Measurements from ENCODE around the gene WSB2.
A peak's percentile ranks its signal among the peaks of the same experiment; 100 is the strongest.
"Not testable (repeated sequence)": the region's sequence is repeated elsewhere in the genome, so short reads cannot be mapped to it uniquely, and the experiment has no call there.

The WSB2 gene

DNA sequence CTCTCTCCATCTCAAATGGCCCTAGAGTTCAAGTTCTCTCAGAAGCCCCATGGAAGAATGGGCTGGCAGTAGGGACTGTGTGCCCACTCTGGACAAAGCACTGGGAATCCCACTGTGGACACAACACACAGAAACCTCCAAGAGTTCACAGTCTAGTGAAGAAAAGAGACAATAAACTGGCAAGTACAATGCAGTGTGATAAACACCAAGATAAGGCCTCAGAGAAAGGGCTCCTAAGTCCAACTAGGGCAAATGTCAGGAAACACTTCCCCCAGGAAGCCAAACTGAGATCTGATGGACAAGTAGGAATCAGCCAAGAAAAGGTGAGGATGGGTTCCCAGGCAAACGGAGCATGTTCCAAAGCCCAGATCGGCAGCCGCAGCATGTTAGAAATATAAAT, 37.4 kb upstream of the WSB2 start:
- Histone ChIP-seq H3K27me3 (ENCODE audit: control insufficient read depth, insufficient read depth, low read length) (no peaks in the 10 kb centered on the region), H3K9me3 (ENCODE audit: control insufficient read depth, insufficient read depth, low read depth, low read length) (no peaks in the 10 kb centered on the region), H3K4me3 (ENCODE audit: low read depth, low read length) (no peak overlapping the region), H3K4me1 (ENCODE audit: control insufficient read depth, insufficient read depth, low read length) (peaks cover 12% of the 10 kb centered on the region), H3K9ac (ENCODE audit: low read length) (no peak overlapping the region), H3K36me3 (ENCODE audit: control insufficient read depth, insufficient read depth, low read length) (peaks cover 31% of the 10 kb centered on the region), H3K27ac (ENCODE audit: low read depth, low read length) (no peak overlapping the region)

GRCh38 chr12:118094039-118094438, 33.1 kb upstream of the WSB2 start:
- Histone ChIP-seq H3K9ac (ENCODE audit: low read length) (no peak overlapping the region), H3K9me3 (ENCODE audit: control insufficient read depth, insufficient read depth, low read depth, low read length) (no peaks in the 10 kb centered on the region), H3K4me3 (ENCODE audit: low read depth, low read length) (no peak overlapping the region), H3K27me3 (ENCODE audit: control insufficient read depth, insufficient read depth, low read length) (no peaks in the 10 kb centered on the region), H3K27ac (ENCODE audit: low read depth, low read length) (no peak overlapping the region), H3K4me1 (ENCODE audit: control insufficient read depth, insufficient read depth, low read length) (peaks cover 7% of the 10 kb centered on the region), H3K36me3 (ENCODE audit: control insufficient read depth, insufficient read depth, low read length) (peaks cover 56% of the 10 kb centered on the region)

- Histone ChIP-seq H3K27ac (ENCODE audit: low read depth, low read length) (no peak overlapping the region), H3K36me3 (ENCODE audit: control insufficient read depth, insufficient read depth, low read length) (peaks cover 72% of the 10 kb centered on the region), H3K9me3 (ENCODE audit: control insufficient read depth, insufficient read depth, low read depth, low read length) (no peaks in the 10 kb centered on the region), H3K27me3 (ENCODE audit: control insufficient read depth, insufficient read depth, low read length) (no peaks in the 10 kb centered on the region), H3K9ac (ENCODE audit: low read length) (no peak overlapping the region), H3K4me3 (ENCODE audit: low read depth, low read length) (no peak overlapping the region), H3K4me1 (ENCODE audit: control insufficient read depth, insufficient read depth, low read length) (0 out of 2 replicates have a peak, but pooled peaks cover 3% of the 10 kb centered on the region)
Measured at GRCh38 chr12:118089782-118090181, 28.8 kb upstream of the WSB2 start.

DNA sequence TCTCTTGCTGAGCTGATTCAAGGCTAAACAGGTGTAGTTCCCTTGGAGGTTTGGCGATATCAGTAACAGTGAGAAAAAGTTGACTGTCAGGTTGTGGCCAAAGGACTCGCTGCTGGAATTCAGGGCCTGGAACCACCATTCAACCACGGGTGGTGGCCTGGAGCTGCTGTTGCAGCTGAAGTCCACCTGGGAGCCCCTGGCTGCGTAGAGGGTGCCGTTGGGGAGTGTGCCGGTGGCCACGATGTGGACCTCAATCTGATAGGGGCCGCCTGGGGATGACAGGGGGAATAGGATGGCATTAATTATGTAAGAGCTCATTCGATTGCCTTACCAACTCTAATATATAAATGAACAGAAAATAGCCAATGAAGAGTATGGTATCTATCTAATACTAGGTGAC, 21.2 kb upstream of the WSB2 start:
- Histone ChIP-seq H3K9me3 (ENCODE audit: control insufficient read depth, insufficient read depth, low read depth, low read length) (no peaks in the 10 kb centered on the region), H3K9ac (ENCODE audit: low read length) (no peak overlapping the region), H3K27me3 (ENCODE audit: control insufficient read depth, insufficient read depth, low read length) (no peaks in the 10 kb centered on the region), H3K4me3 (ENCODE audit: low read depth, low read length) (no peak overlapping the region), H3K27ac (ENCODE audit: low read depth, low read length) (no peak overlapping the region), H3K36me3 (ENCODE audit: control insufficient read depth, insufficient read depth, low read length) (peaks cover 79% of the 10 kb centered on the region), H3K4me1 (ENCODE audit: control insufficient read depth, insufficient read depth, low read length) (0 out of 2 replicates have a peak, but pooled peaks cover 3% of the 10 kb centered on the region)

GRCh38 chr12:118081521-118081920, 20.5 kb upstream of the WSB2 start:
- not testable (repeated sequence) for H3K9ac ChIP-seq (ENCODE audit: low read length); H3K4me1 ChIP-seq (ENCODE audit: control insufficient read depth, insufficient read depth, low read length); H3K9me3 ChIP-seq (ENCODE audit: control insufficient read depth, insufficient read depth, low read depth, low read length); H3K27ac ChIP-seq (ENCODE audit: low read depth, low read length); H3K27me3 ChIP-seq (ENCODE audit: control insufficient read depth, insufficient read depth, low read length); H3K4me3 ChIP-seq (ENCODE audit: low read depth, low read length)
- H3K36me3 ChIP-seq (ENCODE audit: control insufficient read depth, insufficient read depth, low read length), result peaks cover 82% of the 10 kb centered on the region

GRCh38 chr12:118073768-118074167, 12.8 kb upstream of the WSB2 start:
- Histone ChIP-seq H3K9ac (ENCODE audit: low read length) (no peak overlapping the region), H3K27me3 (ENCODE audit: control insufficient read depth, insufficient read depth, low read length) (no peaks in the 10 kb centered on the region), H3K9me3 (ENCODE audit: control insufficient read depth, insufficient read depth, low read depth, low read length) (no peaks in the 10 kb centered on the region), H3K4me3 (ENCODE audit: low read depth, low read length) (no peak overlapping the region), H3K27ac (ENCODE audit: low read depth, low read length) (no peak overlapping the region), H3K36me3 (ENCODE audit: control insufficient read depth, insufficient read depth, low read length) (peaks cover 68% of the 10 kb centered on the region), H3K4me1 (ENCODE audit: control insufficient read depth, insufficient read depth, low read length) (no peaks in the 10 kb centered on the region)

GRCh38 chr12:118070650-118071049, 9.7 kb upstream of the WSB2 start:
- Histone ChIP-seq H3K4me3 (ENCODE audit: low read depth, low read length) (no peak overlapping the region), H3K4me1 (ENCODE audit: control insufficient read depth, insufficient read depth, low read length) (no peaks in the 10 kb centered on the region), H3K9me3 (ENCODE audit: control insufficient read depth, insufficient read depth, low read depth, low read length) (no peaks in the 10 kb centered on the region), H3K27me3 (ENCODE audit: control insufficient read depth, insufficient read depth, low read length) (no peaks in the 10 kb centered on the region), H3K36me3 (ENCODE audit: control insufficient read depth, insufficient read depth, low read length) (peaks cover 68% of the 10 kb centered on the region), H3K27ac (ENCODE audit: low read depth, low read length) (no peak overlapping the region), H3K9ac (ENCODE audit: low read length) (no peak overlapping the region)

DNA sequence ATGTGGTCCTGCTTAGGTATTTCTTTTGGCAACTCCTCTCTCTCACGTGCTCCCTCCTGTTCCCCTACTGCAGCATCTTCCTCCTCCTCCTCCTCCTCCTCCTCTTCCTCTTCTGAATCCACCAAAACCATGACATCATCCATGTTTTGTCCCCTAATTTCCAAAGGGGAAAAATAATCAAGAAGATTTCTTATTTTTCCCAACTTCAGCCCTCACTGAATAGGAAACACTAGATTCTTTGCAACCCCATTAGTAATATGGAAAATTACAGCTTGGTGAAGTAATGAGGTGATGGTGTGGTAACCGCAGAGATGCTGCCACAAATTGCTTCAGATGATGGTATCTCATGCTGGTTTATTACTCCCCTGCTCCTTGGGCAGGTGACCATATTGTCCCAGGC, 7.5 kb upstream of the WSB2 start:
- no peak overlapping the region for H3K9ac ChIP-seq (ENCODE audit: low read length)
- H3K36me3 ChIP-seq (ENCODE audit: control insufficient read depth, insufficient read depth, low read length), result peaks cover 62% of the 10 kb centered on the region
- H3K4me3 ChIP-seq (ENCODE audit: low read depth, low read length), result no peak overlapping the region
- no peaks in the 10 kb centered on the region for H3K9me3 ChIP-seq (ENCODE audit: control insufficient read depth, insufficient read depth, low read depth, low read length)
- H3K27me3 ChIP-seq (ENCODE audit: control insufficient read depth, insufficient read depth, low read length), result no peaks in the 10 kb centered on the region
- H3K27ac ChIP-seq (ENCODE audit: low read depth, low read length), result no peak overlapping the region
- peaks cover 10% of the 10 kb centered on the region for H3K4me1 ChIP-seq (ENCODE audit: control insufficient read depth, insufficient read depth, low read length)

DNA sequence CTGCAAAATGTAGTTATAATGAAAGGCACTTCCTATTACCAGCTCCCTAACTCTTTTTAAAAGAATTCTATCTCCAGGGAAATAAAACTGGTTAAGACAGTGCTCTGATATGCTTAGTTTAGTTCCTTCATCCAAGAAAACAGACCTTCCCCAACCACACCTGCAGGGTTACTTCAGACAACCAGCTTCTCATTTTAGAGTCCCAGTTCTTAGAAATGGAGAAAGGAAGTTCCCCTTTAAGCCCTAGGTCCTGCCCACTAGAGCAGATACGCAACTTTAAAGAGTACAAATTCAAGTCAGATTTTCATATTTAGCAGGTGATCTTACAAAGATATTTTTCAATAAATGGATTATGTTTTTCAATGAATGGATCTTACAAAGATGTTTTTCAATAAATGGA, 4.4 kb upstream of the WSB2 start:
- H3K36me3 ChIP-seq (ENCODE audit: control insufficient read depth, insufficient read depth, low read length), result peaks cover 37% of the 10 kb centered on the region
- H3K4me3 ChIP-seq (ENCODE audit: low read depth, low read length), result no peak overlapping the region
- no peak overlapping the region for H3K27ac ChIP-seq (ENCODE audit: low read depth, low read length)
- no peaks in the 10 kb centered on the region for H3K27me3 ChIP-seq (ENCODE audit: control insufficient read depth, insufficient read depth, low read length)
- H3K4me1 ChIP-seq (ENCODE audit: control insufficient read depth, insufficient read depth, low read length), result peaks cover 12% of the 10 kb centered on the region
- H3K9me3 ChIP-seq (ENCODE audit: control insufficient read depth, insufficient read depth, low read depth, low read length), result no peaks in the 10 kb centered on the region
- H3K9ac ChIP-seq (ENCODE audit: low read length), result no peak overlapping the region

- no peak overlapping the region for H3K9ac ChIP-seq (ENCODE audit: low read length)
- no peak overlapping the region for H3K27ac ChIP-seq (ENCODE audit: low read depth, low read length)
- H3K4me1 ChIP-seq (ENCODE audit: control insufficient read depth, insufficient read depth, low read length), result peaks cover 19% of the 10 kb centered on the region
- no peak overlapping the region for H3K4me3 ChIP-seq (ENCODE audit: low read depth, low read length)
- peaks cover 32% of the 10 kb centered on the region for H3K36me3 ChIP-seq (ENCODE audit: control insufficient read depth, insufficient read depth, low read length)
- no peaks in the 10 kb centered on the region for H3K9me3 ChIP-seq (ENCODE audit: control insufficient read depth, insufficient read depth, low read depth, low read length)
- no peaks in the 10 kb centered on the region for H3K27me3 ChIP-seq (ENCODE audit: control insufficient read depth, insufficient read depth, low read length)
Measured at GRCh38 chr12:118064608-118065007, 3.6 kb upstream of the WSB2 start.

- peak overlapping the region; percentile 44; the same call in 1 of the 2 replicates for H3K27ac ChIP-seq (ENCODE audit: low read depth, low read length)
- H3K4me3 ChIP-seq (ENCODE audit: low read depth, low read length), result peak overlapping the region; percentile 81; the same call in 1 of the 2 replicates
- no peaks in the 10 kb centered on the region for H3K27me3 ChIP-seq (ENCODE audit: control insufficient read depth, insufficient read depth, low read length)
- H3K4me1 ChIP-seq (ENCODE audit: control insufficient read depth, insufficient read depth, low read length), result peaks cover 22% of the 10 kb centered on the region
- no peak overlapping the region for H3K9ac ChIP-seq (ENCODE audit: low read length)
- H3K36me3 ChIP-seq (ENCODE audit: control insufficient read depth, insufficient read depth, low read length), result peaks cover 30% of the 10 kb centered on the region
- H3K9me3 ChIP-seq (ENCODE audit: control insufficient read depth, insufficient read depth, low read depth, low read length), result no peaks in the 10 kb centered on the region
Measured at GRCh38 chr12:118063576-118064391, 2.8 kb upstream of the WSB2 start.

All from HUES6 (cell line).